ENCODE data around the gene ATP5PF.
"Not testable (repeated sequence)": the region's sequence is repeated elsewhere in the genome, so short reads cannot be mapped to it uniquely, and the experiment has no call there.

ATP5PF gene

GRCh38 chr21:25721987-25722386 is 12.7 kb downstream of the ATP5PF start:
- DNase-seq: no peak

- no peak for DNase-seq
Measured at GRCh38 chr21:25717491-25718147, 17.1 kb downstream of the ATP5PF start.

- not testable (repeated sequence) for DNase-seq
Measured at GRCh38 chr21:25714066-25714465, 20.6 kb downstream of the ATP5PF start.

- no peak for DNase-seq
Measured at GRCh38 chr21:25710550-25710949, 24.2 kb downstream of the ATP5PF start.

GRCh38 chr21:25709684-25710265 is 24.9 kb downstream of the ATP5PF start:
- no peak for DNase-seq

GRCh38 chr21:25708467-25709065 is 26.1 kb downstream of the ATP5PF start:
- DNase-seq: peak in 1 of 2 experiments; percentile 30

GRCh38 chr21:25701529-25701928 is 33.2 kb downstream of the ATP5PF start:
- DNase-seq: no peak

DNA sequence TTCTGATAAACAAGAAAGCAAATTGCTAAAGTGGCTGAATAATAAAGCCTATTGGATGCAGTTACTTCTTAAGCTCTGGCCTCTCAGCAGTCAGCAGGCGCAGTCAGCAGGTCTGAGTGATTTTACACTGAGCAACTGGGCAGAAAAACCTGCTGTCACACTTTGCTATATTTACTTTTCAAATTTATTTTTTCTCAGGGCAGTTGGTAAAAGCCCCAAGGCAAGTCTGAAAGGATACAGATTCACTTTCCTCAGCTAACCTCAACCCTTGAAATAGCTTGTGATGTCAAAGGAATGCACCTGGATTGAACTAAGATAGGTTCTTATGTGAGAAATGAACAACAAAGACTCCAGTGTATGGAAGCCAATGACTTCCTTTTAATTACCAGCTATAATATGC is 34.0 kb downstream of the ATP5PF start:
- no peak for DNase-seq

- not testable (repeated sequence) for DNase-seq
Measured at GRCh38 chr21:25695461-25695860, 39.2 kb downstream of the ATP5PF start.

GRCh38 chr21:25691976-25692375 is 42.7 kb downstream of the ATP5PF start:
- no peak for DNase-seq

DNA sequence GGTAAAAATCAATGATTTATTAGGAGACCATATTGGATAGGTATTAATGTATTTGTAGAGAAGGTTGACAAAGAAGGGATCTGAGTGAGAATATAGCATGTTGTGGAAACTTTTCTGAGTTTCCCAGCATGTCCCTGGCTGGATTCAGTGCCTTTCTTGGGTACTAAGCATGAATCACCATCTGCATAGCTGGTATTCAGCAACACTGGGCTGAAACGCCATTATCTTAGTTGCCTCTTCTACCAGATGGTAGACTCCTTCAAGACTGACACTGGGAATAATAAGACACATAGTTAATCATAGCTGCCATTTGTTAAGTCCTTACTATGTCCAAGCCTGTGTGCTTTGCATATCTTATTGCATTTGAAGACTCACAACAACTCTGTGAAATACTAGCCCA is 45.5 kb downstream of the ATP5PF start:
- no peak for DNase-seq

- DNase-seq: no peak
Measured at GRCh38 chr21:25688275-25689155, 46.2 kb downstream of the ATP5PF start.

GRCh38 chr21:25687787-25688186 is 46.9 kb downstream of the ATP5PF start:
- DNase-seq: no peak

DNA sequence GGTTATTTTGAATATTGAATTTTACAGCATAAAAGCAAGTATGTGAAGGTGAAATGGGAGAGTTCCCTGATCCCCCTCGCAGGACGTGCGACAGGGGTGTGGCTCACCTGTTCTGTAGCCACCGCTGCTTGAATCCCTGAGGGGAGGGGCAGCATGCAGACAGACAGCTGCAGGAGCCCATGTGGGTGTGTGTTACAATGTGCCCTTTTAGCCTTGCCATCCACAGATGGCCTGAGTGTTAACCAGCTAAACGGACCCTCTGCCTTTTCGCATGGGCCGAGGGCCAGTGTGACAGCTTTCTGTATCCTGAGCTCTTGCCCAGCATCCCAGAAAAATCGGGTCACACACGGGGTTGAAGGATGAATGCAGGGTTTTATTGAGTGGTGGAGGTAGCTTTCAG is 52.3 kb downstream of the ATP5PF start:
- DNase-seq: no peak

- DNase-seq: no peak
Measured at GRCh38 chr21:25676451-25676850, 58.3 kb downstream of the ATP5PF start.
